Stimulated activated naive CD4-positive, alpha-beta T cell (primary cell): ENCODE measurements around the gene DNASE1L1.

Source experiments
- DNase-seq, 6 experiments: peaks; one replicate each; lab custom pipeline; 2025; lab: John Stamatoyannopoulos, UW

DNASE1L1 gene

GRCh38 chrX:154382483-154383069, 26.5 kb downstream of the DNASE1L1 start:
- no peak for DNase-seq

GRCh38 chrX:154381271-154381670, 27.8 kb downstream of the DNASE1L1 start:
- DNase-seq = no peak

- DNase-seq = no peak
Observed at GRCh38 chrX:154380787-154381186, 28.3 kb downstream of the DNASE1L1 start.

- DNase-seq = no peak
Observed at GRCh38 chrX:154380153-154380552, 28.9 kb downstream of the DNASE1L1 start.

- no peak for DNase-seq
Observed at GRCh38 chrX:154379569-154379951, 29.5 kb downstream of the DNASE1L1 start.

GRCh38 chrX:154378799-154379568, 30.1 kb downstream of the DNASE1L1 start, which contains the start of gene EMD:
Gene EMD (plus strand): TSS chrX:154379295. CDS start chrX:154379485, 190 bp downstream.
- peak; percentile 97 to 100 (median 99) for DNase-seq

GRCh38 chrX:154378059-154378798, 30.8 kb downstream of the DNASE1L1 start:
- peak; percentile 28 to 76 (median 59) for DNase-seq

- no peak for DNase-seq
Observed at GRCh38 chrX:154376774-154377173, 32.3 kb downstream of the DNASE1L1 start.

GRCh38 chrX:154375156-154375504, 33.9 kb downstream of the DNASE1L1 start:
- DNase-seq = no peak

- DNase-seq = peak in 1 of 6 experiments; percentile 18
Observed at GRCh38 chrX:154374313-154375155, 34.5 kb downstream of the DNASE1L1 start, which contains the start of gene FLNA. Gene FLNA (minus strand): TSS chrX:154374634. CDS start chrX:154371245, 3,389 bp downstream.

- DNase-seq = peak in 2 of 6 experiments; percentile 16 to 23
Observed at GRCh38 chrX:154373340-154374306, 35.4 kb downstream of the DNASE1L1 start.

GRCh38 chrX:154372612-154373022, 36.4 kb downstream of the DNASE1L1 start:
- no peak for DNase-seq

GRCh38 chrX:154371789-154372300, 37.2 kb downstream of the DNASE1L1 start:
- no peak for DNase-seq

- peak; percentile 76 to 90 (median 88) for DNase-seq
Observed at GRCh38 chrX:154371017-154371788, 37.9 kb downstream of the DNASE1L1 start.

- DNase-seq = peak in 1 of 6 experiments; percentile 29
Observed at GRCh38 chrX:154370300-154371016, 38.6 kb downstream of the DNASE1L1 start.

- DNase-seq = peak; percentile 45 to 57 (median 48)
Observed at GRCh38 chrX:154369449-154370299, 39.4 kb downstream of the DNASE1L1 start.

GRCh38 chrX:154368630-154369448, 40.2 kb downstream of the DNASE1L1 start:
- DNase-seq = peak; percentile 50 to 76 (median 66)
